Central memory CD8-positive, alpha-beta T cell (primary cell): ENCODE data around the gene ODF2.
A peak's percentile ranks its signal among the peaks of the same experiment; 100 is the strongest.
"Not testable (repeated sequence)": the region's sequence is repeated elsewhere in the genome, so short reads cannot be mapped to it uniquely, and the experiment has no call there.

Experiments
- ATAC-seq: fragments of 150-1000 bp; cut with Tn5 transposase; replicated peaks from 2 replicates; pipeline ENCODE4 v1.10.0; 2022; ENCODE audit warnings: mild to moderate bottlenecking, moderate FRiP score, moderate number of reproducible peaks; ENCODE audit not compliant: poor library complexity, severe bottlenecking; ENCODE audit errors: extremely low read depth
- DNase-seq, 2 donors: peaks; one replicate each; pipeline ENCODE4 v3.0.0; 2021; ENCODE audit warnings: low spot score in 2 of 2
- H3K27ac Mint-ChIP-seq: one replicate; pipeline ENCODE4 v1.8.0; 2022; ENCODE audit warnings: low read depth, mild to moderate bottlenecking, moderate library complexity, mixed read lengths
- H3K27me3 Mint-ChIP-seq: one replicate; pipeline ENCODE4 v1.8.0; 2022; ENCODE audit warnings: mixed read lengths
- H3K36me3 Mint-ChIP-seq: one replicate; pipeline ENCODE4 v1.8.0; 2022; ENCODE audit warnings: mild to moderate bottlenecking, moderate library complexity, mixed read lengths; ENCODE audit not compliant: insufficient read depth
- H3K4me1 Mint-ChIP-seq: one replicate; pipeline ENCODE4 v1.8.0; 2022; ENCODE audit warnings: mixed read lengths
- H3K4me3 Mint-ChIP-seq: one replicate; pipeline ENCODE4 v1.8.0; 2022; ENCODE audit warnings: mild to moderate bottlenecking, moderate library complexity, mixed read lengths
- H3K9me3 Mint-ChIP-seq: one replicate; pipeline ENCODE4 v1.8.0; 2022; ENCODE audit warnings: mixed read lengths

Gene ODF2

DNA sequence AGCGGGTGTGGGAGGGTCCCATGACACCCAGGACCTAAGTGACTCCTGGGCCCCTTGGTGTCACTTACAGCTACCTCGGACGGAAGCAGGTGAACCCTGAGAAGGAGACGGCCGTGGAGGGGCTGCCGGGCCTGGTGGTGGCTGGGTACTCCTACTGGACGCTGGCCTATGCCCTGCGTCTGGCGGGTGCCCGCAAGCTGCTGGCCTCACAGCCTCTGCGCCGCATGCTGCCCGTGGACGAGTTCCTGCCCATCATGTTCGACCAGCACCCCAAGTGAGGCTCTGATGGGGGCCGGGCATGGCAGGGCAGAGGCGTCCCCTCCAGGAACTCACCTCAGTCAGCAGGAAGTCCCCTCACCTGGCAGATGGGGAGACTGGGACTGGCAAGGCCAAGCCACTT lies 21.5 kb upstream of the ODF2 start:
- H3K4me3 Mint-ChIP-seq: no peak overlapping the region
- no peak overlapping the region for H3K27ac Mint-ChIP-seq
- peaks cover 5% of the 10 kb centered on the region for H3K4me1 Mint-ChIP-seq
- no peaks in the 10 kb centered on the region for H3K9me3 Mint-ChIP-seq
- H3K27me3 Mint-ChIP-seq: no peaks in the 10 kb centered on the region
- no peaks in the 10 kb centered on the region for H3K36me3 Mint-ChIP-seq
- no peak for ATAC-seq
- no peak for DNase-seq

DNA sequence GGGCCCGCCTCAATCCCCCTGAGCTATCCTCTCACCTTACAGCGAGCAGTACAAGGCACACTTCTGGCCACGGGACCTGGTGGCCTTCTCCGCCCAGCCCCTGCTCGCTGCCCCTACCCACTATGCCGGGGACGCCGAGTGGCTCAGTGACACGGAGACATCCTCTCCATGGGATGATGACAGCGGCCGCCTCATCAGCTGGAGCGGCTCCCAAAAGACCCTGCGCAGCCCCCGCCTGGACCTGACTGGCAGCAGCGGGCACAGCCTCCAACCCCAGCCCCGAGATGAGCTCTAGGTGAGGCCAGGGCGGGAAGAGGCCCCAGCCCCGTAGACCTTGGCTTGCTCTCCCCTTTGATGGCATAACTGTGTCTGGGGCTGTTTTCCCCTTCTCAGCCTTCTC lies 20.2 kb upstream of the ODF2 start:
- H3K27ac Mint-ChIP-seq: no peak overlapping the region
- no peaks in the 10 kb centered on the region for H3K27me3 Mint-ChIP-seq
- H3K4me3 Mint-ChIP-seq: no peak overlapping the region
- H3K36me3 Mint-ChIP-seq: no peaks in the 10 kb centered on the region
- ATAC-seq (no peak), DNase-seq (no peak)
- no peaks in the 10 kb centered on the region for H3K9me3 Mint-ChIP-seq
- peaks cover 5% of the 10 kb centered on the region for H3K4me1 Mint-ChIP-seq

DNA sequence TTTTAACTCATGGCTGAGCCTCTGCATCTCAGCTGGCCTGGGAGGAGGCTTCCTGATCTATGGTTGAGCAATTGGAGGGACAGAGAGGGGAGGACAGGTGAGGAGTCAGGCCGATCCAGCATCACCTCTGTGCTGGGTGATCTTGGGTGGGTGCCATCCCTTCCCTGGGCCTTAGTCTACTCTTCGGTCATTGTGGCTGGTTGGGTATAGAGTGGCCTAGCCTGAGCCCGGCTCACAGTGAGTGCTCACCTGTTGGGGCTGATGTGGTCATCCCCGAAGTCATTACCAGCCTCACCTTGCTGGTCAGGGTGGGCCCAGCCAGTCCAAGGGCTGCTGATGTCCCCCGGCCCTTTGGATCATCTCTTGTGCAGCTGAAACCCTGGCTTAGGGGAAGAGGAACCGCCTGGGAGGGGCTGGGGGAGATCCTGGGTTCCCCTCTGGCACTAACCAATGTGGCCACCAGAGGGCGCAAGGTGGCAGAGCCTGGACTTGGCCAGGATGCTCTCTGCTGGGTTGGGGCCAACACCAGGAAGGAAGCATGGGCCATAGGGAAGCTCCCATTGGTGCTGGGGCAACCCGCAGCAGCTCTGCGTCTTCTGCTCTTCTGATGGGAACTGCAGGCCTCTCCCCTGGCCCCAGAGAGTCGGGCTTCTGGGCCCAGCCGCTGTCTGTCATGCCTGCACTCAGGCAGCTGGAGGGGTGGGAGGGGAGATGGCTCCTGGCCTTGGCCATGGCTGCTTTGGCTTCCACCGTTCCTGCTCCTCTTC lies 17.3 kb upstream of the ODF2 start:
- Mint-ChIP-seq H3K36me3 (no peaks in the 10 kb centered on the region), H3K4me1 (peaks cover 5% of the 10 kb centered on the region), H3K4me3 (no peak overlapping the region), H3K9me3 (no peaks in the 10 kb centered on the region), H3K27ac (no peak overlapping the region), H3K27me3 (no peaks in the 10 kb centered on the region)
- DNase-seq: peak; percentile 59 to 77
- peak; percentile 72 for ATAC-seq

DNA sequence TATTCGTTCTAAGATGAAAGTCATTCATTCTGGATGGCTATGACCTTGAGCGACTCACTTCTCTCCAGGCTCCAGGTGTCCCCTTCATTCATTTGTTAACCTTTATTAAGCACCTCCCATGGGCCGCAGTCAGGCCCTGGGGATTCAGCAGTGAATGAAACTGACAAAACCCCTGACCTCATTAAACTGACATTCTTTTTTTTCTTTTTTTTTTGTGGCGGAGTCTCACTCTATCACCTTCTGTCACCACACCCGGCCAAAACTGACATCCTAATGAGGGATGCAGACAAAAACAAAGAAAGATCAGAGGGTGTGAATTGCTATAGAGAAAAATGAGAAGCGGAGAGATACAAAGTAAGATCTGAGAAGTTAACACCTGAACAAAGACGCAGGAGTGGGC lies 16.5 kb upstream of the ODF2 start:
- peaks cover 5% of the 10 kb centered on the region for H3K4me1 Mint-ChIP-seq
- no peaks in the 10 kb centered on the region for H3K36me3 Mint-ChIP-seq
- no peak overlapping the region for H3K4me3 Mint-ChIP-seq
- no peak for DNase-seq
- no peaks in the 10 kb centered on the region for H3K9me3 Mint-ChIP-seq
- no peak overlapping the region for H3K27ac Mint-ChIP-seq
- H3K27me3 Mint-ChIP-seq: no peaks in the 10 kb centered on the region
- no peak for ATAC-seq

DNA sequence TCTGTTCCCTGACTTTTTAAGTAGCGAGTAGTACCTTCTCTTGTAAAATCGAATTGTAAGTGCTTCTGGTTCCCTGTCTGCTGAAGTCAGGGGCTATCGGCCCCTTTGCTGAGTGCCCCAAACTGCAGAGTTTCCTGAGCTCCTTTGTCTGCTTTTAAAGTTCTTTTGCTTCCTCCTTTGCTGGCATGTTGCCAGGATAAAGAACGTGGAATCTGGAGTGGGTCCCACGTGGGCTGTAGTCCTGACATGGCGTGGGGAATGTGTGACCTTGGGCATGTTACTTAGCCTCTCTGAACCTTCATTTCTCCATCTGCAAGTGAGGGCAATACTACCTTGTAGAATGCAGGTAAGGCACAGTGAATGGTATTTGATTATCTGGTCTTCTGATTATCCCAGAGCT lies 13.7 kb upstream of the ODF2 start:
- Mint-ChIP-seq H3K4me1 (peaks cover 5% of the 10 kb centered on the region), H3K36me3 (no peaks in the 10 kb centered on the region), H3K4me3 (no peak overlapping the region), H3K9me3 (no peaks in the 10 kb centered on the region), H3K27me3 (no peaks in the 10 kb centered on the region), H3K27ac (no peak overlapping the region)
- DNase-seq (no peak), ATAC-seq (no peak)

DNA sequence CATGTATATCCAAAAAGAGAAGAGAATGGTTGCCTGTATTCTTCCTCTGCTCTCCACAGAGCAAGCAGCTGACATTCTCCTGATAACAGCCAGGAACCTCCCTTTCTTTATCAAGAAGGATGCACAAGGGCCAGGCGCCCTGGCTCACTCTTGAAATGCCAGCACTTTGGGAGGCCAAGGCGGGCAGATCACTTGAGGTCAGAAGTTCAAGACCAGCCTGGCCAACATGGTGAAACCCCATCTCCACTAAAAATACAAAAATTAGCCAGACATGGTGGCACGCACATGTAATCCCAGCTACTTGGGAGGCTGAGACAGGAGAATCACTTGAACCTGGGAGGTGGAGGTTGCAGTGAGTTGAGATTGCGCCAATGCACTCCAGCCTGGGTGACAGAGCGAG lies 9.3 kb upstream of the ODF2 start:
- not testable (repeated sequence) for ATAC-seq, H3K27me3 Mint-ChIP-seq, H3K27ac Mint-ChIP-seq, H3K4me1 Mint-ChIP-seq, H3K36me3 Mint-ChIP-seq, H3K9me3 Mint-ChIP-seq, DNase-seq, H3K4me3 Mint-ChIP-seq

DNA sequence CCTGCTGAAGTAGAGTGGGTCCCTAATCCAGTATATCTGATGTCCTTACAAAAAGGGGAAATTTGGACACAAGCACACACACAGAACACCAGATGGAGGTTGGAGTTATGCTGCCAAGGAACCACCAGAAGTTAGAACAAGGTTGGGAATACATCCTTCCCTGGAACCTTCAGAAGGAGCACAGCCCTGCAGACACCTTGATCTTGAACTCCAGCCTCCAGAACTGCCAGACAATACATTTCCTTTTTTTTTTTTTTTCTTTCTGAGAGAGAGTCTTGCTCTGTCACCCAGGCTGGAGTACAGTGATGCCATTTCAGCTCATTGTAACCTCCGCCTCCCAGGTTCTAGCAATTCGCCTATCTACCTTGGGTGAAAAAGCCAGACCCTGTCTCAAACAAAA lies 7.1 kb upstream of the ODF2 start:
- H3K9me3 Mint-ChIP-seq: no peaks in the 10 kb centered on the region
- no peaks in the 10 kb centered on the region for H3K36me3 Mint-ChIP-seq
- ATAC-seq: no peak

DNA sequence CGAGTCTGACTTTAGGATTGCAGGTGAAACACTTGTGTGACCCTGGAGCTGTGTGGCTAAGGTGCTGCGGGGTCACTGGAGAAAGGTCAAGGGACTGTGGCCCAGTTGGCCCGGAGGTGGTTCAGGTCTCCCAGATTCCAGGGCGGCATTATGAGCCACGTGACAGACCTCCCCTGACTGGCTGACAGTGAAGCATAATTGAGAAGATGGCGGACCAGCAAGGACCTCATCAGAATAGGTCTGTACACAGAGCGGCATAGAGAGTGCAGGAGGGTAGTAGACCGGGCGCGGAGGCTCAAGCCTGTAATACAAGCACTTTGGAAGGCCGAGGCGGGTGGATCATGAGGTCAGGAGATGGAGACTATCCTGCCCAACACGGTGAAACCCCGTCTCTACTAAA lies 815 bp upstream of the ODF2 start:
- peak overlapping the region; percentile 92 for H3K4me3 Mint-ChIP-seq
- H3K36me3 Mint-ChIP-seq: peaks cover 5% of the 10 kb centered on the region
- peak overlapping the region; percentile 92 for H3K27ac Mint-ChIP-seq
- H3K4me1 Mint-ChIP-seq: peaks cover 23% of the 10 kb centered on the region
- ATAC-seq: no peak
- H3K9me3 Mint-ChIP-seq: no peaks in the 10 kb centered on the region
- no peak for DNase-seq
- no peaks in the 10 kb centered on the region for H3K27me3 Mint-ChIP-seq

More for the DNA sequence above, 7.1 kb upstream of the ODF2 start:
- Mint-ChIP-seq H3K27ac (no peak overlapping the region), H3K4me1 (no peaks in the 10 kb centered on the region), H3K4me3 (no peak overlapping the region), H3K27me3 (no peaks in the 10 kb centered on the region)
- no peak for DNase-seq

DNA sequence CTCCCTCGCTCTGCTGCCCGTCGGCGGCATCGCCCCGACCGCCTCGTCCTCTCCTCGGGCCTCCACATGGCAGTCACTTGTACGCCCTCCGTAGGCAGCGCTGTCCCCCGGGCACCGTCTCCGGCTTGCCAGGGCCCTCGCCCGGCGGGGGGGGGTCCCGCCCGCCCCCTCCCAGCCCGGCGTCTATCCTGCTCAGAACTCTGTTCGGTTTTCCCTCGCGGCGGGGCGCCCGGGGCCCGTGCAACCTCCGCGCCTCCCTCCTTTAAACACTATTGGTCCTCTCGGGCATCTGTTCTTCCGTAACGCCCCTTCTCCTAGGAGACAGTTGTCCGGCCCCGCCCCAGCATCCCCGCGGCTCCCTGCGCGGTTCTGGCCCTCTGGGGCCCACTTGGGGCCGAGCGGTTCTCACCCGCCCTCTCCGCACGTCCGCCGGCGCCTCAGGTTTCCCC lies 831 bp downstream of the ODF2 start:
- Mint-ChIP-seq H3K27me3 (no peaks in the 10 kb centered on the region), H3K4me3 (peak overlapping the region; percentile 92), H3K9me3 (no peaks in the 10 kb centered on the region), H3K36me3 (peaks cover 15% of the 10 kb centered on the region), H3K27ac (peak overlapping the region; percentile 92), H3K4me1 (peaks cover 23% of the 10 kb centered on the region)
- peak; percentile 46 for ATAC-seq
- peak; percentile 28 to 33 for DNase-seq

DNA sequence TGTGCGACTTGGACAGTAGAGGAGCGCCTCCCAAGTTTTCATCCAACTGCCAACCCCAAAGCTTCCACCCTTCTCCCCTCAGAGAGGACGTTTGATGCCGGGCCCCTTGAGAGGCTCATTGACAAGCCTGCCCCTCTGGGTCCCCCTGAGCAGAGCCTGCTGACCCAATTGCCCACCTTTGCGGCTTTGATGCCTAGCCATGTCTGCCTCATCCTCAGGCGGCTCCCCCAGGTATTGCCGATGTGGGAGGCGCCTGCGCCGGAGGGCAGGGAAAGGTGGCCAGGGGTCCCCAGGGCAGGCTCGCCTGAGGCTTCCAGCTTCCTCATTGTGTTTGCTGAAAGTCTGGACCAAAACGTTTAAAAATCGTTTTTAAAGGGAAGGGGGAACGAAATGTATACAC lies 1.4 kb downstream of the ODF2 start:
- Mint-ChIP-seq H3K4me3 (peak overlapping the region; percentile 92), H3K9me3 (no peaks in the 10 kb centered on the region), H3K27ac (peak overlapping the region; percentile 92), H3K36me3 (peaks cover 17% of the 10 kb centered on the region), H3K4me1 (peaks cover 23% of the 10 kb centered on the region), H3K27me3 (no peaks in the 10 kb centered on the region)
- DNase-seq (no peak), ATAC-seq (no peak)

DNA sequence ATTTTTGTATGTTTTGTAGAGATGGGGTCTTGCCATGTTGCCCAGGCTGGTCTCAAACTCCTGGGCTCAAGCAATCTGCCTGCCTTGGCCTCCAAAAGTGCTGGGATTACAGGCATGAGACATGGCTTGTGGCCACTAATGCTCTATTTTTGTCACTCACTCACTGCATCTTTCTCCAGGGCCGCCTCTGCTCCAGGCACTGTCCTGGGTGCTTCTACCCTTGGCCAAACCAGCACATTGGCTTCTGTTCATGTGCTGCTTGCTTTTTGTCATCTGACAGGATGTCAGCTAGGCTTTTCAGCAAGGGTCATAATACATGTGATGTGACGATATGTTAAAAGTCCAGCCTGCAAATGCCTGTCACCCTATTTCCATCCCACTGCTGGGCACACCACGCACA lies 3.2 kb downstream of the ODF2 start:
- no peaks in the 10 kb centered on the region for H3K27me3 Mint-ChIP-seq
- no peak overlapping the region for H3K4me3 Mint-ChIP-seq
- ATAC-seq (no peak), DNase-seq (no peak)
- H3K27ac Mint-ChIP-seq: no peak overlapping the region
- H3K36me3 Mint-ChIP-seq: peaks cover 30% of the 10 kb centered on the region
- peaks cover 23% of the 10 kb centered on the region for H3K4me1 Mint-ChIP-seq
- no peaks in the 10 kb centered on the region for H3K9me3 Mint-ChIP-seq

DNA sequence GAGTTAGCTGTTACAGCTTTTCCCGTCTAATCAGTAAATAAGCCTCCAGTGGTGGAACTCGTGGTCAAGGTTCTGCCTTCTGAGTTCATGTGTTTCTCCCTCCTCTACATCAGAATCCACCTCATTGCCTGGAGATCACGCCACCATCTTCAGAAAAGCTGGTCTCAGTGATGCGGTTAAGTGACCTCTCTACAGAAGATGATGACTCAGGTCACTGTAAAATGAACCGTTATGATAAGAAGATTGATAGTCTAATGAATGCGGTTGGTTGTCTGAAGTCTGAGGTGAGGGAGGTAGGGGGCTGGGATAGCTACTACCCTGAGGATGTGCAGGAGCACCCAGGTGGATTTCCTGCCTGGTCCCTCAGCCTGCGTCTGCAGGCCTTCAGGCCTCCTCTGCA lies 13.3 kb downstream of the ODF2 start:
- DNase-seq (no peak), ATAC-seq (no peak)
- Mint-ChIP-seq H3K4me1 (no peaks in the 10 kb centered on the region), H3K27me3 (no peaks in the 10 kb centered on the region), H3K9me3 (no peaks in the 10 kb centered on the region), H3K27ac (no peak overlapping the region), H3K36me3 (peaks cover 27% of the 10 kb centered on the region), H3K4me3 (no peak overlapping the region)

DNA sequence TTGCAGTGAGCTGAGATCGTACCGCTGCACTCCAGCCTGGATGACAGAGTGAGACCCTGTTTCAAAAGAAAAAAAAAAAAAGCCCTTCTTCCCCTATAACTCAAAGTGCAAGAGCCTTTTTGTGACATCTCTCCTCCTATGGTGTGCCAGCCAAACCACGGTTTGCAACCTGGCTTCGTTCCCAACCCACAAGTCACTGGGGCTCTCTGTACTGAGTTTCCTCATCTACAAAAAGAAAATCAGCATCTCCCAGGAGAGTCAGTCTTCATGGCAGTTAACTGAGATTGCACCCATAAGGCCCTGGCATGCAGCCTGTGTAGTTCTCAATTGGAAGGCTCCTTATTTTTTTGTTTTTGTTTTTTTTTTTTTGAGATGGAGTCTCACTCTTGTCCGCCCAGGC lies 14.8 kb downstream of the ODF2 start:
- no peaks in the 10 kb centered on the region for H3K9me3 Mint-ChIP-seq
- H3K4me3 Mint-ChIP-seq: no peak overlapping the region
- peaks cover 27% of the 10 kb centered on the region for H3K36me3 Mint-ChIP-seq
- ATAC-seq: no peak
- no peaks in the 10 kb centered on the region for H3K27me3 Mint-ChIP-seq
- H3K4me1 Mint-ChIP-seq: no peaks in the 10 kb centered on the region
- no peak overlapping the region for H3K27ac Mint-ChIP-seq
- no peak for DNase-seq
